ENCODE data around the gene FGF10. TPM values are rescaled to one million over a fixed set of nuclear protein-coding genes. Genes with fewer than 3 reads are reported as not detected.

FGF10 gene
- total RNA-seq, 1 experiment from 2014 or later = not detected

DNA sequence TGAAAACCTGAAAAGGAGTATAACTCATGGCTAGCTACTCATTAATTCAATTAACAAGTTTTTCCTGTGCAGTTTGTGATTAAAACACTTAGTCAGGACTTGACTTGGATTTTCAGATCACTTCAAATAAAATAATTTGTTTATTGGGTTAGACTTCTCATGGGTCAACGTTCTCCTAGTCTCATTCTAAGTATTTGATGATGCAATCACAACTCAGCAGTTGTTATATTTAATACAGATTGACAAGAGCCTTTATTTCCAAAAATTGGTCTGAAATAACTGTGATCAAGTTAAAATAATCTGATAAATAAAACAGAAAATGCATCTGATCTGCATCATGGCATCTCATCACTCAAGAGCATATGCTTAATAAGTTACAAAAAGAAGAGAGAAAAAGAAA lies 113.9 kb downstream of the FGF10 start:
- DNase-seq (ENCODE audit: low spot score) = no peak
- in situ Hi-C loops (cut with HindIII; ENCODE audit: low sequenced_read_pairs) = no loop called here

DNA sequence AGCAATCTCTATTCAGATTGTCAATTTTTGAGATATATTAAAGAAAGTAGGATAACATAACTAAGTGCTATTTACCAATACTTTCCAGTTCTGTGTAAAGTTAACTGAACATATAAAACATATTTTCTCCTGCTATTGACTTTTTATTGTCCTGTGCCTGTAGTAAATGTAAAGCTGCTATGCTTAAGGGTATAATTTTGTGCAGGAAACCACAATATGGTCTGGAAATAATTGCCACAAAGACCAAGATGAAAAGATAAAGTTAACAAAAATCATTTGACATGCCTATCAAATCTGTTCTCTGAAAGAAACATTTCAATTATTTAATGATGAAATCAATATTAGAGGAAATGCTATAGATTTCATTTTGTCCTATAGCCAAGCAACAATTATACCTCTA lies 121.3 kb downstream of the FGF10 start:
- in situ Hi-C loops (cut with HindIII; ENCODE audit: low sequenced_read_pairs) = no loop called here
- DNase-seq (ENCODE audit: low spot score) = no peak

DNA sequence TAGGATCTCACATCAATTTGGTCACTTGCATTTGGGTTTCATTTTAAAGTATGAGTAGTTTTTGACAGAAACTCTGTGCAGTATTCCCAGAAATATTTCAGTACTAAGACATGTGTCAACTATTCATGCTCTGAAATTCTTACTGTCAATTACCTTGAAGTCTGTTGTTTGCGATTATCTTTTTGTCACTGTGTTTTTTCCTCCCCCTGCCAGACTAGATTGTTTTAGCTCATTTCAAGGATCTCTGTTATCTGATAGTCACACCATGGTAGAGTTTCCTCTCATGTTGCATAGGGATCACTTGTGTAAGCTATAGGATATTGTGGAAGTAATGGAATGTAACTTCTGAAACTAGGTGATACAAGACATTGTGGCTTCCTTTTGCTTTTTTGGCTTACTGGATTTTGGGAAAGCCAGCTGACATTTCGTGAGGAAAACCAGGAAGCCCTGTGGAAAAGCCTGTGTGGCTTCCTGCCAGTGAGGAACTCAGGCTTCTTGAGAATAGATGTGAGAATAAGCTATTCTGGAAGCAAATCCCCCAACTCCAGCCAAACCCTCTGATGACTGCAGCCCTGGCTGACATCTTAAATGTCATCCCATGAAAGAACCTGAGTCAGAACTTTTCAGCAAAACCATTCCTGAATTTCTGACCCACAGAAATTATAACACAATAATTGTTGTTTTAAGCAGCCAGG lies 122.2 kb downstream of the FGF10 start:
- no peak for DNase-seq (ENCODE audit: low spot score)
- in situ Hi-C loops (cut with HindIII; ENCODE audit: low sequenced_read_pairs) = no loop called here

DNA sequence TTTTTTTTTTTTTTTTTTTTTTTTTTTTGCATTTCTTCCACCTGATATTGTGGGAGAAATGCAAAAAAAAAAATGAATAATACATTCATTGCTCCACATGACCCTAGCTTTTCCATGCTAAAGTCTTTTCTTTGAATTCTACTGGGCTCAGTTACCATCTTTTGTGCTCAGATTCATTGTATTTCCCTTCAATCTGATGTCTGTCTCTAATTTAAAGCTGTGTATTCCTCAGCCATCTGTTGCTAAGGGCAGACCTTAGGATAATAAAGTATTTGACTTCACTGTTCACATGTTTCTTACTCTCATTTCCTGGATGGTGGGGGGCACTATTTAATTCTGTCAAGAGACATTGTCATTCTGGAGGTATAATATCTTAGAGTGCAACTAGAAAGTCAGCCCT lies 123.5 kb downstream of the FGF10 start:
- in situ Hi-C loops (cut with HindIII; ENCODE audit: low sequenced_read_pairs) = no loop called here
- no peak for DNase-seq (ENCODE audit: low spot score)

DNA sequence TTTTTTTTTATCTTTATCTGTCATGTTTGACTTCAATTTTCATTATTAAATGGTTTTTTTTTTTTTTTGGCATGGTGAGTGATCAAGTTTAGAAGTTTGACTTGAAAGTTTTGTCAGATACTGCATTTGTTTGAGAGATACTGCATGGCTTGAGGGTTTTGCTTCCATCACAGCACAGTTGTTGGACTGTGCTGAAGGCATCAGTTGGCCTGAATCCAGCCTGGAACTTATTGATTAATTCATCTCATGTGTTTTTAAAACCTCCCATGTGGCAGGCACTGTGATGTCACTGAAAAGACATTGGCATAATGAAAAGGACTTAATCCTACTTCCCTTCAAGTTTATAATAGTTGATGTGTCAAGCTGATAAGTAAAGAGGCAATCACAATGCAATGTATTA lies 128.4 kb downstream of the FGF10 start:
- in situ Hi-C loops (cut with HindIII; ENCODE audit: low sequenced_read_pairs) = no loop called here
- DNase-seq (ENCODE audit: low spot score) = no peak

DNA sequence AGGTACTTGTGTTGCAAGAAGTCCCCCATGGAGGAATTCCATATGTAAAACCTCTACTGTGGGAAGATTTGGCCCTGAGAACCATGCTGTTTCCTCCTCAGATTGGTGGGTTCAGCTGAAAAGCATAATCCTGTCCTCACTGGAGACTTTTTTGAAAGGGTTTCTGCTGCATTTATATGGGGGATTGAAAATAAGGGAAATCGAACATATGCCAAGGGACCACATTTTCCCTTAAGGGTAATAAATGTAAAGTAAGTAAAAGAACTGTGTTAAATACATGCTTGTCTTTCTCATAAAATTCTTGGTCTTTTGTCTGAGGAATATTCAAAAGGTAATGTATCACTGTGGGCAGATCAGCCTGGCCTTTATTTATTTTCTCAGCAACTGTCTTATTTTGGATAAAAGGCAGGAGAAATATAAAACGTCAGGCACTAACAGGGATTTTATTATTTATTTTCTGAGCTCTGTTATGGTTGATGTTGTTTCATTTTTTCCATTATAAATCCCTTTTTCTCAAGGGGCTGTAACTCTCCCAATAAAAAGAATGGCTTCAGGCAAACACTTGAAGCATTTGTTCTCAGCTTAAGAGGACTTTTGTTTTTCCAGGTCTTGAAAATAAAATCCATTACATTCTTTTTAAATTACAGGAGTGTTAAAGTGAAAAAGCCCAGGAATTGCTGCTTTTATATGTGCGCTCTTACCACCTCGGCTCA lies 131.4 kb downstream of the FGF10 start:
- in situ Hi-C loops (cut with HindIII; ENCODE audit: low sequenced_read_pairs) = no loop called here
- no peak for DNase-seq (ENCODE audit: low spot score)

DNA sequence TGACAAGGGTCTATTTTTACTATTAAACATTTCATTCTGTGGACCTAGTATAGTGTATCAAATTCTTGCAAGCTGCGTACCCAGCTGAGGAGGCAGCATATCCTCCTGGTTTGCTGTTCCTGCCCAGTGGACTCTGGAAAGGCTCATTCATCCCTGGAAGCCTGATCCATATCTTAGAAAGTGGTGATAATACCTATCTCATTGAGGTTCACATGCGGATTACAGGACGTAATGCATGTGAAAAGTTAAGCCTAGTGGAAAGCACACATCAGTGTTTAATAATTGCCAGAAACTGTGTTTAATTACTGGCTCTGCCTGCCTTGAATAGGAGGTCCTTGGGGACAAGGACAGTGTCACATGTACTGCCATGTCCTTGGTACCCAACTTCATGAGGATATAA lies 132.0 kb downstream of the FGF10 start:
- DNase-seq (ENCODE audit: low spot score) = no peak
- in situ Hi-C loops (cut with HindIII; ENCODE audit: low sequenced_read_pairs) = no loop called here

All from G401 (cell line).